Adipocyte (in vitro differentiated cells): ENCODE measurements around the gene KIF26A.
"Not testable (repeated sequence)": the region's sequence is repeated elsewhere in the genome, so short reads cannot be mapped to it uniquely, and the experiment has no call there.

Source experiments
- DNase-seq: peaks from one replicate; pipeline ENCODE4 v3.0.0-alpha.2; 2015; ENCODE audit warnings: low read depth
- H3K27me3 ChIP-seq: replicated peaks from 2 replicates; pipeline ENCODE4 v1.7.0; 2013; ENCODE audit warnings: mild to moderate bottlenecking, low read length, moderate library complexity; ENCODE audit not compliant: control insufficient read depth, insufficient read depth
- H3K36me3 ChIP-seq: 2 replicates; pipeline ENCODE4 v1.7.0; 2013; ENCODE audit warnings: low read length, mild to moderate bottlenecking, moderate library complexity; ENCODE audit not compliant: control insufficient read depth, insufficient read depth, severe bottlenecking
- H3K4me1 ChIP-seq: 2 replicates; pipeline ENCODE4 v1.7.0; 2013; ENCODE audit warnings: mild to moderate bottlenecking, low read length, moderate library complexity; ENCODE audit not compliant: control insufficient read depth, insufficient read depth
- H3K4me3 ChIP-seq: 2 replicates; pipeline ENCODE4 v1.7.0; 2013; ENCODE audit warnings: mild to moderate bottlenecking, low read length, moderate library complexity
- H3K9ac ChIP-seq: 2 replicates; pipeline ENCODE4 v1.7.0; 2013; ENCODE audit warnings: mild to moderate bottlenecking, low read length, moderate library complexity
- H3K9me3 ChIP-seq: 2 replicates; pipeline ENCODE4 v1.7.0; 2013; ENCODE audit warnings: mild to moderate bottlenecking, low read length, moderate library complexity; ENCODE audit not compliant: control insufficient read depth

The KIF26A gene

DNA sequence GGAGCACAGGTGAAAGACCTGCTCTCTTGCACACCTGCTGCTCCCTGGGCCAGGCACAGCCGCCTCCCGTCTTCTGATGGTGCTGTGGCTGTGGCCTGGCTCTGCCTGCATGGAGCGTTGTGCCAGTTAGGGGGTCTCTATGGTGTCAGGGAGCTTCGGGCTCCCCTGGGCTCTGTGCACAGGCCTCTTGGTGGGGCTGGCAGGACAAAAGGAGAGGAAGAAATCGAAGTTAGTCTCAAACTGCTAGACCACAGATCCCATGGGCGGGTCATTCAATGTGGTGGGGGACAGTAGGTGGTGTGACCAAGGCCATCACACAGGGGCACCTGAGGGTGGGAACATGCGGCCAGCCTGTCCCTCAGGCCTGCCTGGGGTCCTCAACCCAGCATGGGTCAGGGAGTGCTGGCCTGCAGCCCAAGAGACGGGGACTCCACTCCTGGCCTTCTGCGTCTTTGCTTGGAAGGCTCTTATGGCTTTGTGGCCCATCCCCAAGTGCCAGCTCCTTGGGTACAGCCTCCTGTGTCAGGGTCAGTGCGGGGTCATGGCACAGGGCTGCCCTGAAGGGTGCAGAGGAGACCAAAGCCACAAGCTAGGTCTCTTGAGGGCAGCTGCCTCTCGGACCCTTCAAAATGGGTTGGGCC lies 84.1 kb downstream of the KIF26A start:
- H3K27me3 ChIP-seq = peaks cover 23% of the 10 kb centered on the region
- H3K4me3 ChIP-seq = no peak overlapping the region
- H3K36me3 ChIP-seq = no peaks in the 10 kb centered on the region
- H3K4me1 ChIP-seq = no peaks in the 10 kb centered on the region
- H3K9me3 ChIP-seq = peaks cover 5% of the 10 kb centered on the region
- no peak overlapping the region for H3K9ac ChIP-seq
- no peak for DNase-seq

GRCh38 chr14:104223101-104224041 lies 85.0 kb downstream of the KIF26A start:
- Histone ChIP-seq H3K9me3 (peaks cover 12% of the 10 kb centered on the region), H3K4me1 (no peaks in the 10 kb centered on the region), H3K36me3 (no peaks in the 10 kb centered on the region), H3K27me3 (peaks cover 24% of the 10 kb centered on the region), H3K4me3 (no peak overlapping the region), H3K9ac (no peak overlapping the region)
- no peak for DNase-seq

DNA sequence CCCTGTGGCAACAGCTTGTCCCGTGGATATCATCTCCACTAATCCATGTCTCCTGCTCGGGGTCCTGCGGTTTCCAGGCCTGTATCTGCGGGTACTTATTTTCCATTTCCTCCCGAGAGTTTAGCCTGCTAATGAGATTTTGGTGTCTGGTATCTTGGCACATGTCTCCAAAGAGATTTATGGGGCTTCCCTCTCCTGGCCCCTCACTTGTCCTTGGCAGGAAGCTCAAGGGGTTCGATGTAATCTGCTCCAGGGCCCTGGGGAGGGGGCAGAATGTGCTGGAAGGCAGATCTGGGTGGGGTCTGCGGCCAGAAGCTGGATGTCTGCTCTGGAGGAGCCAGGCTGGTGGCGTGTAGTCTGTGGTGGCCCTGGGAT lies 85.7 kb downstream of the KIF26A start:
- Histone ChIP-seq H3K9ac (no peak overlapping the region), H3K4me3 (no peak overlapping the region), H3K27me3 (peaks cover 20% of the 10 kb centered on the region), H3K9me3 (peaks cover 12% of the 10 kb centered on the region), H3K4me1 (no peaks in the 10 kb centered on the region), H3K36me3 (no peaks in the 10 kb centered on the region)
- no peak for DNase-seq

GRCh38 chr14:104224506-104225277 lies 86.3 kb downstream of the KIF26A start:
- Histone ChIP-seq H3K36me3 (no peaks in the 10 kb centered on the region), H3K9ac (no peak overlapping the region), H3K4me3 (no peak overlapping the region), H3K9me3 (peaks cover 12% of the 10 kb centered on the region), H3K4me1 (no peaks in the 10 kb centered on the region), H3K27me3 (peaks cover 20% of the 10 kb centered on the region)
- peak; percentile 23 for DNase-seq

GRCh38 chr14:104225278-104226190 lies 87.1 kb downstream of the KIF26A start:
- H3K4me1 ChIP-seq = not testable (repeated sequence)
- peaks cover 12% of the 10 kb centered on the region for H3K9me3 ChIP-seq

DNA sequence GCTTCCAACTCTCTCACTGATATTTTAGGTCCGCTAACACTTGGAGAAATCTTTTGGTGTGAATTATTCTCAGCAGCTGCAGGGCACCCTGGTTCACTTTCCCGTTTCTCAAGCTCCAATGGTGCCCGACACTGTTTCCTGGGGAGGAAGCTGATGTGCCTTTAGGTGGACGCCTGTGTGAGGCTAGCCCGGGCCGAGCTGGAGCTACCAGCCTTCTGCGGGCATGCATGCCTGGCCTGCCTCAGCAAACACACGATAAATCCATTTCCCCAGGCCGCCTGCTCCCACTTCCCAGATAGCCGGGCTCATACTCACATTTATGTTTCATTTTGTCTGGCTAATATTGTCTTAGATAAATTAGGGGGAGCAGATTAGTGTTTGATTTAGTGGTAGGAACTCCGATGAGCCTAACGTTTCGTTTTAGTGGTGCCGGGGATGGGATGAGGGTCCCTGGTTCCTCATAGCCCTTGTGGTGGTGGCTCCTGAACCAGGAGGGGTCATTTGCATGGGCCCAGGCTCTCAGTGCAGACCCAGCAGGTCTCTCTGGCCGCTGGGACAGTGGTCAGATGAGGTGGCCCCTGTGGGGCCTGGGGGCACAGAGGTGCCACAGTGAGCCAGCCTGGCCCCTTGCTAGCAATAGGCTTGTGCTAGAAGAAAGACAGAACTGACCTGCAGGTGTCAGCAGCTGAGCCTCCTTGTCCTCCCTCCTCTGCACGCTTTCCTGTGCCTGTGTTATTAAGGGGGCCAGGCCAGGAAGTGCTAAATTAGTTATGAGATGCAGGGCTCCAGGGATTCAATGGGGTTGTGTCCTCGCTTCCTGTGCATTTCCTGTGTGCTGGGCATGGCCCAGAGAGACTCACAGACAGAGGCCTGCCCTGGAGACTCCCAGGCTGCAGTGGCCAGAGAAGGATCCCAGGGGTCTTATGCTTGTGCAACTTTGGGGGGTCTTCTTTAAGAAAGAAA lies 88.3 kb downstream of the KIF26A start:
- H3K4me1 ChIP-seq = no peaks in the 10 kb centered on the region

More at GRCh38 chr14:104225278-104226190, 87.1 kb downstream of the KIF26A start:
- peaks cover 20% of the 10 kb centered on the region for H3K27me3 ChIP-seq
- DNase-seq, H3K9ac ChIP-seq, H3K4me3 ChIP-seq, H3K36me3 ChIP-seq: not testable (repeated sequence)

DNA sequence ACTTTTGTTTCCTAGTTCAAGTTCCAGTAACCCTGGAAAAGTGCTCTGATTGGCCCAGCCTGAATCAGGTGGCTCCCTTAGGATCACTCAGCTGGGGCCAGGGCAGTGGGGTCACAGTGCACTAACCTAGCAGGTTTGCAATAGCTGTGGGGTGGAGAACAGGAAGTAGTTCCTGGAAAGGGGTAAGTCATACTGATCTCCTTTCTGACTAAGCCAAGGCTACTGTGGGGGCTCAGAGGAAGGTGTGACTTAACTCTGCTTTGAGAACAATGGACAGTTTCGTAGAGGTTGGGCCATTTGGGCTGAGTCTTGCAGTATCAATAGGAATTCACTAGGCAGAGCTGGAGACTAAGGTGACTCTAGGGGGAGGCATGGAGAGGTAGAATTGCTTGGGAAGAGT lies 89.4 kb downstream of the KIF26A start:
- no peak overlapping the region for H3K4me3 ChIP-seq
- no peak for DNase-seq
- peaks cover 13% of the 10 kb centered on the region for H3K27me3 ChIP-seq
- H3K36me3 ChIP-seq = no peaks in the 10 kb centered on the region
- H3K9ac ChIP-seq = no peak overlapping the region
- H3K4me1 ChIP-seq = no peaks in the 10 kb centered on the region
- peaks cover 12% of the 10 kb centered on the region for H3K9me3 ChIP-seq

More for the DNA sequence above, 88.3 kb downstream of the KIF26A start:
- DNase-seq = no peak
- Histone ChIP-seq H3K4me3 (no peak overlapping the region), H3K9ac (no peak overlapping the region), H3K9me3 (peaks cover 12% of the 10 kb centered on the region), H3K36me3 (no peaks in the 10 kb centered on the region), H3K27me3 (peaks cover 20% of the 10 kb centered on the region)

DNA sequence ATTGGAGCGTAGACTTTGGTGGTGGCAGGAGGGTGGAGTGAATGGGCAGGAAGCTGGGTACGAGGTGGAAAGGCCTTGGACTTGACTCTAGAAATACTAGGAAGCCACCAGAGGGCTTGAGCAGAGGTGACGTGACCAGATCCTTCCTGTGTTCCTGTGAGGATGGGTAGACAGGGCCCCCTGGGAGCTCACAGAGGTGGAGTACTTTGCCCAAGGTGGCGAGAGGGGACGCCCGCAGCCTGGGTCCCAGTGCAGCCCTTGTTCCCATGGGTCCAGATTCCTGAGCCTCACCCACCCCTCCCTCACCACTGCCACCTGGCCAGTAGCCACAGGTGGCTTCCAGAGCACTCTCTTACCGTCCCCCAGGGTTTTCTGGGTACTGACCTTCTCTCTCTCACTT lies 89.8 kb downstream of the KIF26A start:
- no peak for DNase-seq
- no peaks in the 10 kb centered on the region for H3K36me3 ChIP-seq
- H3K9me3 ChIP-seq = peaks cover 12% of the 10 kb centered on the region
- peaks cover 13% of the 10 kb centered on the region for H3K27me3 ChIP-seq
- H3K9ac ChIP-seq = no peak overlapping the region
- H3K4me3 ChIP-seq = no peak overlapping the region
- H3K4me1 ChIP-seq = no peaks in the 10 kb centered on the region

- no peak for DNase-seq
- no peaks in the 10 kb centered on the region for H3K36me3 ChIP-seq
- H3K9me3 ChIP-seq = peaks cover 15% of the 10 kb centered on the region
- H3K4me3 ChIP-seq = no peak overlapping the region
- H3K9ac ChIP-seq = no peak overlapping the region
- peaks cover 7% of the 10 kb centered on the region for H3K27me3 ChIP-seq
- no peaks in the 10 kb centered on the region for H3K4me1 ChIP-seq
Observed at GRCh38 chr14:104228716-104229533, 90.5 kb downstream of the KIF26A start.
